DMS114 treated with DMSO at 0.1 percent for 48 hours (cell line): Measurements from ENCODE around the gene STEAP3.
A peak's percentile ranks its signal among the peaks of the same experiment; 100 is the strongest.

Source experiments
- DNase-seq: peaks from one replicate; lab custom pipeline; 2025; ENCODE audit not compliant: unreplicated experiment; lab: John Stamatoyannopoulos, UW

STEAP3 gene

GRCh38 chr2:119223521-119224390, at the start of gene STEAP3:
TSS of gene STEAP3 (plus strand) at chr2:119223834. CDS start at chr2:119231013, 7,179 bp downstream.
- no peak for DNase-seq

GRCh38 chr2:119174216-119174992, 49.2 kb upstream of the STEAP3 start:
- peak; percentile 1 for DNase-seq

GRCh38 chr2:119174993-119175347, 48.7 kb upstream of the STEAP3 start:
- DNase-seq = no peak

GRCh38 chr2:119175517-119175916, 48.1 kb upstream of the STEAP3 start:
- no peak for DNase-seq

- DNase-seq = no peak
Observed at GRCh38 chr2:119177171-119177837, 46.3 kb upstream of the STEAP3 start.

GRCh38 chr2:119177838-119178190, 45.8 kb upstream of the STEAP3 start:
- no peak for DNase-seq

- DNase-seq = no peak
Observed at GRCh38 chr2:119178776-119179175, 44.9 kb upstream of the STEAP3 start.

GRCh38 chr2:119179202-119179601, 44.4 kb upstream of the STEAP3 start:
- no peak for DNase-seq

GRCh38 chr2:119179991-119180390, 43.6 kb upstream of the STEAP3 start:
- no peak for DNase-seq

- DNase-seq = no peak
Observed at GRCh38 chr2:119180892-119181291, 42.7 kb upstream of the STEAP3 start.

GRCh38 chr2:119181391-119181790, 42.2 kb upstream of the STEAP3 start:
- no peak for DNase-seq

- no peak for DNase-seq
Observed at GRCh38 chr2:119181791-119182445, 41.7 kb upstream of the STEAP3 start.

- DNase-seq = no peak
Observed at GRCh38 chr2:119184512-119184911, 39.1 kb upstream of the STEAP3 start.

GRCh38 chr2:119190321-119191111, 33.1 kb upstream of the STEAP3 start:
- DNase-seq = no peak

- DNase-seq = no peak
Observed at GRCh38 chr2:119192893-119193292, 30.7 kb upstream of the STEAP3 start.

GRCh38 chr2:119195001-119195400, 28.6 kb upstream of the STEAP3 start:
- DNase-seq = no peak

- DNase-seq = no peak
Observed at GRCh38 chr2:119195887-119196286, 27.7 kb upstream of the STEAP3 start.

- DNase-seq = no peak
Observed at GRCh38 chr2:119196301-119197125, 27.1 kb upstream of the STEAP3 start.

GRCh38 chr2:119197126-119197405, 26.6 kb upstream of the STEAP3 start:
- DNase-seq = no peak
